ENCODE results near the gene UMOD. TPM values are rescaled to one million over a fixed set of nuclear protein-coding genes. Genes with fewer than 3 reads are reported as not detected.

UMOD gene
- total RNA-seq, result not detected

DNA sequence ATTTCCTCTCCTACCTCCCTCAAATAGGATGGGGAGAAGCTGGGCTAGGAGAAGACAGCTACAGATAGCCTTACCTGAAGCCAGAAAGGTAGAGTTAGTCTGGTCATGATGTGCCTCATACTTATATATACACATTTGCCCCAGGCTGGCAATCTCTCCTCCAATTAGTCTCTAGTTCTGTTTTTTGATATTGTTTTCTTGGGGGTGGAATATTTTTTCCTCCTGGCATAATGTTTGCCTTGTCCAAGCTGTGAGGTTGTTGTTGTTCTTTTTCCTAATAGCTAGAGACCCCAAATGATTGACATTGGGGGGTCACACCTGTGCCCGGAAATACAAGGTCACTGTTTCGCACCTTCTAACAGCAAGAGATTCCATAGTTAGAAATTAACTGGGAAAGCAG lies at the start of gene UMOD:
UMOD (minus strand) TSS at position 101 of the 400 bp plus-strand sequence. CDS start 1,978 bp downstream, outside the sequence.
- Mint-ChIP-seq H3K9me3 (ENCODE audit: low read depth) (no peaks in the 10 kb centered on the region), H3K4me3 (no peak within 1 kb of the TSS), H3K27ac (no peak within 1 kb of the TSS), H3K4me1 (no peaks in the 10 kb centered on the region), H3K36me3 (ENCODE audit: low read depth) (no peaks in the 10 kb centered on the region), H3K27me3 (peaks cover 16% of the 10 kb centered on the region)
- ChIA-PET POLR2A (no interaction called here), CTCF (no interaction called here)
- DNase-seq (no peak), ATAC-seq (no peak)
- intact Hi-C loops (cut with DNase I, micrococcal nuclease), result no loop called here

DNA sequence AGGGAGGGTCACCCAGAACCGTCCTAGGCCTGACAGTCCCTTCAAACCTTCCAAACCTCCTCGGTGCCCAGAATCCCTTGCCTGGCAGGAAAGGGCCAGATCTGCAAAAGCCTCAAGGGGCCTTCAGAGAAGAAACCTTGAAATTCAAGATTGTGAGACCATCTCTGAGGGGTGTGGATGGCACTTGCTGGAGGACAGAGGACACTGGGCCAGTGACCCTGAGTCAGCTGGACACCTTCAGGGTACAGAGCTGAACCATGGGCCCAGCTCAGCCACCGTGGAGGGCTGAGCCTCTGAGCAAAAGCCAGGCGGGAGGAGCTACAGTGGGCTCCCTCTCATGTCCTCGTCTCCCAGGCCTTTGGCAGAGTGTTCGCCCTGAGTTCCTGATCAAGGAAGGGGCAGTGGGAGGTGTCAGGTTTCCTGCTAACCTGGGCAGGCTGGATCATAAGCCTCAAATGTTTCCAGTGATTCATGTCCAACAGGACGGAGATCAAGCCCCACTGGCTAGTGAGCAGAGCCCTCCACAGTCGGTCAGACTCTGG lies 49.0 kb upstream of the UMOD start:
- H3K9me3 Mint-ChIP-seq (ENCODE audit: low read depth), result no peaks in the 10 kb centered on the region
- POLR2A ChIA-PET, result no interaction called here
- CTCF ChIA-PET, result no interaction called here
- DNase-seq (no peak), ATAC-seq (no peak)
- no peak overlapping the region for H3K4me3 Mint-ChIP-seq
- intact Hi-C loops (cut with DNase I, micrococcal nuclease), result no loop called here
- no peaks in the 10 kb centered on the region for H3K4me1 Mint-ChIP-seq
- no peaks in the 10 kb centered on the region for H3K36me3 Mint-ChIP-seq (ENCODE audit: low read depth)
- peaks cover 5% of the 10 kb centered on the region for H3K27me3 Mint-ChIP-seq
- H3K27ac Mint-ChIP-seq, result no peak overlapping the region

DNA sequence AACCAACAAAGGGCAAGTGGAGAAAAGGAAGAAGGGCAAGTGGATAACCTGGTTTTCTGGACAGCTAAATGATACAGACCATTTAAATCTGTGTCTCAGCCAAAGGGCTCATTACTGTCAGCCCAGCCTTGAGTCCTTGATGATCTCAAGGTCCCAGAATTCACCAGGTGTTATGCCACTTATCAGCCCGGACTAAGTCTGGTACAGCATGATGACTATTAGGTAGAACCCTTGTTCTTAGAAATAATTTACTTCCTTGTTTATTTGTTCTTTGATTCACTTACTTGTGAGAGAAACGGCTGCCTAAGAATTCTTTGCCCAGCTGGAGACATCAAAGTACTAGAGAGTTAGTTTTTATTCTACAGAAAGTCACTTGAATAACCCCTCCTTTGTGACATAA lies 48.6 kb upstream of the UMOD start:
- Mint-ChIP-seq H3K27me3 (peaks cover 5% of the 10 kb centered on the region), H3K27ac (no peak overlapping the region), H3K4me3 (no peak overlapping the region), H3K36me3 (ENCODE audit: low read depth) (no peaks in the 10 kb centered on the region), H3K9me3 (ENCODE audit: low read depth) (no peaks in the 10 kb centered on the region), H3K4me1 (no peaks in the 10 kb centered on the region)
- intact Hi-C loops (cut with DNase I, micrococcal nuclease), result no loop called here
- POLR2A ChIA-PET, result no interaction called here
- no peak for ATAC-seq
- CTCF ChIA-PET, result no interaction called here
- no peak for DNase-seq

- Mint-ChIP-seq H3K27me3 (peaks cover 5% of the 10 kb centered on the region), H3K36me3 (ENCODE audit: low read depth) (no peaks in the 10 kb centered on the region), H3K4me3 (no peak overlapping the region), H3K27ac (no peak overlapping the region), H3K4me1 (no peaks in the 10 kb centered on the region), H3K9me3 (ENCODE audit: low read depth) (no peaks in the 10 kb centered on the region)
- POLR2A ChIA-PET, result no interaction called here
- CTCF ChIA-PET, result no interaction called here
- DNase-seq, result no peak
- intact Hi-C loops (cut with DNase I, micrococcal nuclease), result no loop called here
- no peak for ATAC-seq
These were observed 46.7 kb upstream of the UMOD start for GRCh38 chr16:20399185-20399584.

DNA sequence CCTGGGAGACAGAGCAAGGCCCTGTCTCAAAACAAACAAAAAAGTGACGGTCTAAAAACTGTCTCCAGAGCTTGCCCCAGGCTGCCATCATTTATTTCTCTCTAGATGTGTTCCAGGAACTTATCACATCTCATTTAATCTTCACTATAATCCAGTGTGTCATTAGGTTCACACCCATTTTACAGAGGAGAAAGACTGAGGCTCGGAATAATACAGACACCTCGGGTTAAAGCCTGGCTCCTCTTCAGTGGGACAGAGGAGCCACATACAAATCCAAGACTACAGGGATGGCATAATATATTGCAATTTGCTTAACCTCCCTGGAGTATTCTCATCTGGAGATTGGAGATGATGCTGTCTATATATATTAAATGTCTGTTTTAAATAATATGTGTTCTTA lies 46.1 kb upstream of the UMOD start:
- no peak overlapping the region for H3K27ac Mint-ChIP-seq
- H3K36me3 Mint-ChIP-seq (ENCODE audit: low read depth), result no peaks in the 10 kb centered on the region
- ChIA-PET CTCF (interaction anchor here (0.5 kb wide), 1 partner anchor 25 kb away, joined by 3 read pairs; no protein-coding TSS in a partner anchor), POLR2A (no interaction called here)
- ATAC-seq (no peak), DNase-seq (no peak)
- peaks cover 2% of the 10 kb centered on the region for H3K27me3 Mint-ChIP-seq
- intact Hi-C loops (cut with DNase I, micrococcal nuclease), result no loop called here
- H3K4me1 Mint-ChIP-seq, result no peaks in the 10 kb centered on the region
- H3K9me3 Mint-ChIP-seq (ENCODE audit: low read depth), result no peaks in the 10 kb centered on the region
- H3K4me3 Mint-ChIP-seq, result no peak overlapping the region

- Mint-ChIP-seq H3K4me3 (no peak overlapping the region), H3K4me1 (no peaks in the 10 kb centered on the region), H3K36me3 (ENCODE audit: low read depth) (no peaks in the 10 kb centered on the region), H3K27me3 (peaks cover 2% of the 10 kb centered on the region), H3K9me3 (ENCODE audit: low read depth) (no peaks in the 10 kb centered on the region), H3K27ac (no peak overlapping the region)
- ChIA-PET CTCF (interaction anchor here (5.3 kb wide), 1 partner anchor 13 kb away, joined by 28 read pairs; no protein-coding TSS in a partner anchor), POLR2A (no interaction called here)
- intact Hi-C loops (cut with DNase I, micrococcal nuclease), result no loop called here
- ATAC-seq, result no peak
- no peak for DNase-seq
These were observed 45.1 kb upstream of the UMOD start for GRCh38 chr16:20397468-20398074.

DNA sequence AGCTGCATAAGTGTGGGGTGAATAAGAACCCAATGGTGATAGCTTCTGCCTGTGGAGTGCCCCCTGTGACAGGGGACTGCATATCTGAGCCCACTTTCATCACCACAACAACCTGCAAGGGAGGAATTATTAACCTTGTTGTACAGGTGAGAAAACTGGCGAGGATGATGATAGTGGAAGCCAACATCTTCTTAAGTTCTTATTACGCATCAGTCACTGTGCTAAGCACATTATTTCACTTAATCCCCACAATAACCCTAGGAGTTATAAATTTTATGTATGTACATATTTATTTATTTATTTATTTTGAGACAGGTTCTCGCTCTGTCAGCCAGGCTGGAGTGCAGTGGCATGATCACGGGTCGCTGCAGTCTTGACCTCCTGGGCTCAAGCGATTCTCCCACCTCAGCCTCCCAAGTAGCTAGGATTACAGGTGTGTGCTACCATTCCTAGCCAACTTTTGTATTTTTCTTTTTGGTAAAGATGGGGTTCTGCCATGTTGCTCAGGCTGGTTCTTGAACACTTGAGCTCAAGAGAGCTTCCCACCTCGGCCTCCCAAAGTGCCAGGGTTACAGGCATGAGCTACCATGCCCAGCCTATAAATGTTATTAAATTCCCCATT lies 44.4 kb upstream of the UMOD start:
- Mint-ChIP-seq H3K9me3 (ENCODE audit: low read depth) (no peaks in the 10 kb centered on the region), H3K36me3 (ENCODE audit: low read depth) (no peaks in the 10 kb centered on the region), H3K27ac (no peak overlapping the region), H3K4me3 (no peak overlapping the region), H3K27me3 (peaks cover 2% of the 10 kb centered on the region), H3K4me1 (no peaks in the 10 kb centered on the region)
- DNase-seq (no peak), ATAC-seq (no peak)
- intact Hi-C loops (cut with DNase I, micrococcal nuclease), result no loop called here
- ChIA-PET CTCF (interaction anchor here (5.3 kb wide), 1 partner anchor 12 kb away, joined by 28 read pairs; no protein-coding TSS in a partner anchor), POLR2A (no interaction called here)

DNA sequence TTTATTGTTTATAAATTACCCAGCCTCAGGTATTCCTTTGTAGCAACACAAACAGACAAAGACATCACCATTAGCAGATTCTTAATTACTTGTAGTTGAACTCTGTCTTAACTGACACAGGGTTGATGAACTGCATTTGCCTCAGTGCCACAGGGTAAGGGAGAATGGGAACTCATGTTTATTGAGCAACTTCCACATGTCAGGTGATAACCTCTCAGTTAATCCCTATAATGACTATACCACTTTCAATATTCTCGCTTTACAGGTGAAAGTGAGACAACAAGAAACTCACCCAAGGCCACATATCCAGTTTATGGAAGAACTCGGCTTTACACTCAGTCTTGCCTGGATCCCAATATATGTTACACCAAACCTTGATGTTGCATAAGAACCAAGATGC lies 43.4 kb upstream of the UMOD start:
- ChIA-PET POLR2A (no interaction called here), CTCF (interaction anchor here (5.3 kb wide), 1 partner anchor 11 kb away, joined by 28 read pairs; no protein-coding TSS in a partner anchor)
- DNase-seq (no peak), ATAC-seq (no peak)
- Mint-ChIP-seq H3K9me3 (ENCODE audit: low read depth) (no peaks in the 10 kb centered on the region), H3K4me1 (no peaks in the 10 kb centered on the region), H3K27ac (no peak overlapping the region), H3K36me3 (ENCODE audit: low read depth) (no peaks in the 10 kb centered on the region), H3K4me3 (no peak overlapping the region), H3K27me3 (peaks cover 2% of the 10 kb centered on the region)
- intact Hi-C loops (cut with DNase I, micrococcal nuclease), result no loop called here

GRCh38 chr16:20393801-20394577 lies 41.5 kb upstream of the UMOD start:
- H3K36me3 Mint-ChIP-seq (ENCODE audit: low read depth), result no peaks in the 10 kb centered on the region
- intact Hi-C loops (cut with DNase I, micrococcal nuclease), result no loop called here
- no peak overlapping the region for H3K27ac Mint-ChIP-seq
- POLR2A ChIA-PET, result no interaction called here
- no peaks in the 10 kb centered on the region for H3K4me1 Mint-ChIP-seq
- ATAC-seq, result no peak
- H3K4me3 Mint-ChIP-seq, result no peak overlapping the region
- DNase-seq, result no peak
- CTCF ChIA-PET, result interaction anchor here (0.5 to 5.3 kb wide), 4 partner anchors 9 to 802 kb away, joined by 3 to 28 read pairs (median 3); no protein-coding TSS in a partner anchor
- H3K9me3 Mint-ChIP-seq (ENCODE audit: low read depth), result no peaks in the 10 kb centered on the region
- peaks cover 2% of the 10 kb centered on the region for H3K27me3 Mint-ChIP-seq

DNA sequence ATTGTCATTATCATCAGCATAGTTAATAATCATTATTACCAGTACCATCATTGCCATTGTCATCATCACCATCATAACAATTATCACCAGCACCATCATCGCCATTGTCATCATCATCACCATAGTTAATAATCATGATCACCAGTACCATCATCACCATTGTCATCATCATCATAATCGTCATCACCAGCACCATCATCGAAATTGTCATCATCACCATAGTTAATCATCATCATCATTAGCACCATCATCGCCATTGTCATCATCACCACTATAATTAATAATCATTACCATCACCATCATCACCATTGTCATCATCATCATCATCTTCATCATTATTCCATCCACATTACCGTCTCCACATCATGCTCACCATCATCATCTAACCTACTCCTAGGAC lies 38.5 kb upstream of the UMOD start:
- intact Hi-C loops (cut with DNase I, micrococcal nuclease), result no loop called here
- POLR2A ChIA-PET, result no interaction called here
- ATAC-seq (no peak), DNase-seq (no peak)
- Mint-ChIP-seq H3K4me1 (no peaks in the 10 kb centered on the region), H3K36me3 (ENCODE audit: low read depth) (no peaks in the 10 kb centered on the region), H3K9me3 (ENCODE audit: low read depth) (no peaks in the 10 kb centered on the region), H3K27ac (no peak overlapping the region), H3K4me3 (no peak overlapping the region), H3K27me3 (peaks cover 11% of the 10 kb centered on the region)
- CTCF ChIA-PET, result no interaction called here

DNA sequence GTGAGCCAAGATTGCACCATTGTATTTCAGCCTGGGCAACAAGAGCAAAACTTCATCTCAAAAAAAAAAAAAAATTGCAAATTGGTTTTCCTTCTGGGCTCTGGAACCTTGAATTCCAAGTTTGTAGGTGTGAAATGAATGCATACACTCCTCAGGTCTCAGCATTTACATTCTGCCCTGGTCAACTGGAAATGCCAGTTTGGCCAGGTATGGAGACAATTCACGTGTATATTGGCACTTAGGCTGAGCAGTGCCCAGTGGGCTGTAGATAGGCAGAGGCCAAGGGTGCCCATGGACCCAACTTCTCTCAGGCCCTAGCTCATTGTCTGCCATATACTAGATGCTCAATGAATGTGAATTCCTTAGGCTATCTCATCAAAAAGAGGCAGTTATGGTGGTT lies 36.3 kb upstream of the UMOD start:
- no peaks in the 10 kb centered on the region for H3K4me1 Mint-ChIP-seq
- H3K27me3 Mint-ChIP-seq, result peaks cover 11% of the 10 kb centered on the region
- intact Hi-C loops (cut with DNase I, micrococcal nuclease), result loop anchor here in 1 of 2 experiments (10.0 kb wide), 1 partner anchor 784 kb away; no protein-coding TSS in a partner anchor
- no peaks in the 10 kb centered on the region for H3K36me3 Mint-ChIP-seq (ENCODE audit: low read depth)
- H3K9me3 Mint-ChIP-seq (ENCODE audit: low read depth), result no peaks in the 10 kb centered on the region
- ATAC-seq, result no peak
- H3K27ac Mint-ChIP-seq, result no peak overlapping the region
- CTCF ChIA-PET, result no interaction called here
- POLR2A ChIA-PET, result no interaction called here
- DNase-seq, result no peak
- no peak overlapping the region for H3K4me3 Mint-ChIP-seq
